Left ventricle myocardium inferior (tissue), 1 donor: ENCODE data around the gene MFSD6. TPM values are rescaled to one million over a fixed set of nuclear protein-coding genes. Genes with fewer than 3 reads are reported as not detected.

ENCODE experiments used
- DNase-seq: peaks from one replicate; pipeline ENCODE4 v3.0.0-alpha.2; 2020
- H3K27ac ChIP-seq: fragments of 200-600 bp; replicated peaks from 2 replicates; pipeline ENCODE4 v1.8.0; 2021
- H3K27me3 ChIP-seq: fragments of 200-600 bp; 2 replicates; pipeline ENCODE4 v1.8.0; 2021; ENCODE audit warnings: low read depth
- H3K36me3 ChIP-seq: fragments of 200-600 bp; 2 replicates; pipeline ENCODE4 v1.8.0; 2021
- H3K4me1 ChIP-seq: fragments of 200-600 bp; 2 replicates; pipeline ENCODE4 v1.8.0; 2021
- H3K4me3 ChIP-seq: fragments of 200-600 bp; 2 replicates; pipeline ENCODE4 v1.8.0; 2021; ENCODE audit warnings: mild to moderate bottlenecking, moderate library complexity
- H3K9me3 ChIP-seq: fragments of 200-600 bp; replicated peaks from 2 replicates; pipeline ENCODE4 v1.8.0; 2021
- CTCF ChIP-seq: fragments of 200-600 bp; IDR thresholded peaks from 2 replicates; pipeline ENCODE4 v1.8.0; 2021; ENCODE audit warnings: antibody characterized with exemption, mild to moderate bottlenecking, borderline replicate concordance
- intact Hi-C: fragments of 100-400 bp; cut with micrococcal nuclease; formaldehyde crosslinking; loops from one replicate; pipeline ENCODE4 v1.11.0; 2022
- total RNA-seq: library from RNA; stranded (reverse); fragmentation: NEBNext Ultra II Directional; extraction: Animal tissue kit (Norgen Biotek cat#: 25700); gene quantifications from one replicate; pipeline ENCODE4 v1.2.1, GENCODE V29; 2021
- donor health status: DM: no; HTN: yes; CAD: no; lungs with severe emphysema.

The MFSD6 gene
- total RNA-seq, 1 donor from 2014 or later = 21.4 TPM

- no peak for DNase-seq
- H3K36me3 ChIP-seq = no peaks in the 10 kb centered on the region
- H3K9me3 ChIP-seq = no peaks in the 10 kb centered on the region
- H3K27me3 ChIP-seq = no peaks in the 10 kb centered on the region
- intact Hi-C loops = no loop called here
- no peak overlapping the region for H3K27ac ChIP-seq
- TF ChIP-seq CTCF = no peak
- no peak overlapping the region for H3K4me3 ChIP-seq
- H3K4me1 ChIP-seq = peaks cover 65% of the 10 kb centered on the region
These were observed 36.8 kb downstream of the MFSD6 start for GRCh38 chr2:190444976-190445375.

DNA sequence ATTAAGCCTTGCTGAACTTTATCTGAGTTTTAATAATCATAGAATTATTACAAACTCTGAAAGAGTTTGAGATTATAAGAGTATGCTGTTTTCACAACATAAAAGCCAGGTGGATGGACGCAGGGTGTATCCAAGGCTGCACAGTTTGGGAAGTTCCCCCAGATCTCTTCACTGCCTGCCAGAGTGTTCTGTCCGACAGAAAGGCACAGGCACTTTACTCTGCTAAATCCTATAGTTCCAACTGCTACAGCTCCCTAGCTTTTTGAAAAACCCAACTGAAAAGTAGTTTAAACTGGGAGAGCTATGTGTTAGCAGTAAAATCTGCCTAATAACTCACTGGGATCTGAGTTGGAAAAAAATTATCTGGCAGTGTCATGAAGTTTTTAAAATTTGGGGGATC is 38.0 kb downstream of the MFSD6 start:
- peaks cover 65% of the 10 kb centered on the region for H3K4me1 ChIP-seq
- no peaks in the 10 kb centered on the region for H3K27me3 ChIP-seq

DNA sequence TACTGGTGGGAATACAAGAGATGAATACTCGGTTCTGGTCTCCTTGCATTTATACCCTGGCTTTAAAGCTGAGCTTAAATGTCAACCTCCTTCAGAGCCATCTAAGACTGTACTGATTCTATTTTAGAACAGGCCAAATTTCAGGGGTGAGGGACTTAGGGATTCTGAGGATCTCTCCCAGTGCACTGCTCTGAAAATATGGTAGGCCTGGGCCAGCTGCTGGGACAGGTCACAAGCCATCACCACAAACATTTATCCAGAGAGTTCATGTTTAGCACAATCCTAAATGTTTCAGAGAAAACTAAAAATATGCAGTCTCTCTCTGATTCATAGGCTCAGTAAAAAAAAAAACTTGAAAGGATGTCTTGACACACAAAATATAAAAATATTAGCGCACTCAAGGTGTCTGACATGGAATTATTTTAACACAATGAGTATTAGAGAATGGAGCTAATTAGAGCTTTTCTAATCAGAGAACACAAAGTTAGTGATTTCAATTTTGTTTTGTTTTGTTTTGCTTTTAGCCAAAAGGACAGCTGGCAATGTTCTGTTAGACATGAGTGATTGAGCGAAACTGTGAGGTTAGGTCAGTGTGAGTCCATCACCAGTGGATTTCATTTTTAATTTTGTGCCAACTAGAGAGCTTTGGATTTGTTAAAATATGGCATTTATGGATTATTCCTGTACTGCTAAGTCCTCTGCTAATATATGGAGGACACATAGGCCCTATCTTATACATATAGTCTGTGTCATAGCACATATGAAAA is 38.8 kb downstream of the MFSD6 start:
- Histone ChIP-seq H3K36me3 (no peaks in the 10 kb centered on the region), H3K27ac (peak overlapping the region; percentile 44), H3K27me3 (no peaks in the 10 kb centered on the region), H3K9me3 (no peaks in the 10 kb centered on the region), H3K4me3 (no peak overlapping the region), H3K4me1 (peaks cover 62% of the 10 kb centered on the region)
- DNase-seq = no peak
- intact Hi-C loops = no loop called here
- TF ChIP-seq CTCF = no peak

More for the DNA sequence above, 38.0 kb downstream of the MFSD6 start:
- intact Hi-C loops = no loop called here
- DNase-seq = no peak
- peak overlapping the region; percentile 44 for H3K27ac ChIP-seq
- no peak for TF ChIP-seq CTCF
- no peak overlapping the region for H3K4me3 ChIP-seq
- H3K9me3 ChIP-seq = no peaks in the 10 kb centered on the region
- no peaks in the 10 kb centered on the region for H3K36me3 ChIP-seq

DNA sequence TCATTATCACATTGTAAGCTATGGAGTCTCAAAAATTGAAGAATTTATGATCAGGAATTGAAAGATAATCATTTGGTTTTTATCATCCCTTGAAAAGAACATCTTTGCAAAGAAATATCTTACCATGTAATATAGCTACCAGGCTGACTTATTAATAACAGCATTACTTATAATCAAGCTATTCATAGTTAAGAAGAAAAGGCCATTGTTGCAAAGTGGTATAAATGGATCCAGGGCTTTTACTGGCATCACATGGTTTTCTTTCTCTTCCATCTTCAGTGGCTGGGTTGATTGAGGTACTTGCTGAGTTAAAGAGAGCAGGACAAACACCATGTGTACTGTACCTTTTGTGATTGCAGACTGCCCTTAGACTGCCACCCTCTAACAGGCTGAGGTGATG is 39.6 kb downstream of the MFSD6 start:
- no peaks in the 10 kb centered on the region for H3K36me3 ChIP-seq
- peaks cover 54% of the 10 kb centered on the region for H3K4me1 ChIP-seq
- TF ChIP-seq CTCF = no peak
- intact Hi-C loops = no loop called here
- H3K27ac ChIP-seq = no peak overlapping the region
- no peak overlapping the region for H3K4me3 ChIP-seq
- H3K27me3 ChIP-seq = no peaks in the 10 kb centered on the region
- no peak for DNase-seq
- H3K9me3 ChIP-seq = no peaks in the 10 kb centered on the region

- Histone ChIP-seq H3K36me3 (no peaks in the 10 kb centered on the region), H3K4me3 (no peak overlapping the region), H3K9me3 (no peaks in the 10 kb centered on the region), H3K4me1 (peaks cover 32% of the 10 kb centered on the region), H3K27me3 (no peaks in the 10 kb centered on the region), H3K27ac (no peak overlapping the region)
- TF ChIP-seq CTCF = no peak
- intact Hi-C loops = no loop called here
- no peak for DNase-seq
These were observed 41.8 kb downstream of the MFSD6 start for GRCh38 chr2:190449925-190450324.
